ENCODE measurements around the gene KMT5C.

Gene KMT5C

DNA sequence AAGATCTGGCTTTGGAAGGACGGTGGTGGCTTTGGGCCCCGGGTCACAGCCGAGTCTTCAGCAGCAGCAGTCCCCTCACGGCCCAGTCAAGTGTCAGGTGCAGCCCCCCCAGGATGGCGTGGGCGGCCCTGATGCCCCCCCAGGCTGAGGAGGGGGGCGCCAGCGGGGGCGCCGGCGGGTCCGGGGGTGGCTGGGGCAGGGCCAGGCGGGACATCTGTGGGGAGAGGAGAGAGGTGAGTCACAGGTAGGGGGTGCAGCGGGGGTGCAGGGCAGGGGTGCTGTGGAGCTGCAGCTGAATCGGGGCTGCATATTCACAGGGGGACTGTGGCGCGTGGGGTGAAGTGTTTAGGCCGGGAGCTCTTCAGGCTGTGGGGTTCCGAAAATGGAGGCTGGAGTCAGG is 26.3 kb downstream of the KMT5C start:
- Histone ChIP-seq H3K36me3 (replicated peaks; ENCODE audit: low read depth, low read length) (no peaks in the 10 kb centered on the region), H3K9me3 (ENCODE audit: insufficient read depth, low read length) (no peaks in the 10 kb centered on the region), H3K9ac (ENCODE audit: low read length) (no peak overlapping the region), H3K4me1 (ENCODE audit: low read length) (no peaks in the 10 kb centered on the region), H3K4me3 (ENCODE audit: low read length) (no peak overlapping the region), H2AFZ (ENCODE audit: low read depth, low read length) (no peak overlapping the region), H3K27ac (ENCODE audit: low read length) (no peak overlapping the region), H3K4me2 (ENCODE audit: low read length) (no peak overlapping the region), H3K27me3 (ENCODE audit: low read depth, low read length) (0 out of 2 replicates have a peak, but pooled peaks cover 4% of the 10 kb centered on the region), H3K79me2 (ENCODE audit: low read length) (no peaks in the 10 kb centered on the region), H4K20me1 (ENCODE audit: insufficient read depth, low read length) (no peaks in the 10 kb centered on the region)
- TF ChIP-seq EZH2phosphoT487 (IDR thresholded peaks at IDR 0.05; ENCODE audit: low read depth), result no peak
- TF ChIP-seq, protein P1, sequence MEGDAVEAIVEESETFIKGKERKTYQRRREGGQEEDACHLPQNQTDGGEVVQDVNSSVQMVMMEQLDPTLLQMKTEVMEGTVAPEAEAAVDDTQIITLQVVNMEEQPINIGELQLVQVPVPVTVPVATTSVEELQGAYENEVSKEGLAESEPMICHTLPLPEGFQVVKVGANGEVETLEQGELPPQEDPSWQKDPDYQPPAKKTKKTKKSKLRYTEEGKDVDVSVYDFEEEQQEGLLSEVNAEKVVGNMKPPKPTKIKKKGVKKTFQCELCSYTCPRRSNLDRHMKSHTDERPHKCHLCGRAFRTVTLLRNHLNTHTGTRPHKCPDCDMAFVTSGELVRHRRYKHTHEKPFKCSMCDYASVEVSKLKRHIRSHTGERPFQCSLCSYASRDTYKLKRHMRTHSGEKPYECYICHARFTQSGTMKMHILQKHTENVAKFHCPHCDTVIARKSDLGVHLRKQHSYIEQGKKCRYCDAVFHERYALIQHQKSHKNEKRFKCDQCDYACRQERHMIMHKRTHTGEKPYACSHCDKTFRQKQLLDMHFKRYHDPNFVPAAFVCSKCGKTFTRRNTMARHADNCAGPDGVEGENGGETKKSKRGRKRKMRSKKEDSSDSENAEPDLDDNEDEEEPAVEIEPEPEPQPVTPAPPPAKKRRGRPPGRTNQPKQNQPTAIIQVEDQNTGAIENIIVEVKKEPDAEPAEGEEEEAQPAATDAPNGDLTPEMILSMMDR (IDR thresholded peaks at IDR 0.05; ENCODE audit: low read depth, low read length), result no peak

DNA sequence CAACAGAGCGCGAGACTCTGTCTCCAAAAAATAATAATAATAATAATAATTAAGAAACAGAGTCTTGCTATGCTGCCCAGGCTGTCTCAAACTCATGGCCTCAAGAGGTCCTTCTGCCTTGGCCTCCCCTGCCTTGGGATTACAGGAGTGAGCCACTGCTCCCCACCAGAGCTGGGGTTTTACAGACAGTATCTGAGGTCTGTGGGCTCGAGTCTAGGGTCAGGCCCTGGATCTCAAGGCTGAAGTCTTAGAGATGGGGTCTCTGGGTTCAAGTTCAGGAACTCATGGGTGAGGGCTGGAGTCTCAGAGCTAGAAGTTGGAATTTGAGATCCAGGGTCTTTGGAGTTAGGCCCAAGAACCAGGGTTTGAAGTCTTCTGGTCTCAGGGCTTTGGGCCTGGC is 27.1 kb downstream of the KMT5C start:
- H3K27me3 ChIP-seq (ENCODE audit: low read depth, low read length), result peaks cover 7% of the 10 kb centered on the region; the same call in 1 of the 2 replicates
- no peaks in the 10 kb centered on the region for H3K4me1 ChIP-seq (ENCODE audit: low read length)
- H3K79me2 ChIP-seq (ENCODE audit: low read length), result no peaks in the 10 kb centered on the region
- no peak for TF ChIP-seq EZH2phosphoT487 (IDR thresholded peaks at IDR 0.05; ENCODE audit: low read depth)
- TF ChIP-seq, protein P1 (IDR thresholded peaks at IDR 0.05; ENCODE audit: low read depth, low read length), result no peak
- H3K9me3 ChIP-seq (ENCODE audit: insufficient read depth, low read length), result no peaks in the 10 kb centered on the region
- no peak overlapping the region for H3K9ac ChIP-seq (ENCODE audit: low read length)
- H4K20me1 ChIP-seq (ENCODE audit: insufficient read depth, low read length), result no peaks in the 10 kb centered on the region
- no peak overlapping the region for H3K27ac ChIP-seq (ENCODE audit: low read length)
- no peak overlapping the region for H3K4me3 ChIP-seq (ENCODE audit: low read length)
- no peak overlapping the region for H2AFZ ChIP-seq (ENCODE audit: low read depth, low read length)
- no peaks in the 10 kb centered on the region for H3K36me3 ChIP-seq (replicated peaks; ENCODE audit: low read depth, low read length)
- no peak overlapping the region for H3K4me2 ChIP-seq (ENCODE audit: low read length)

DNA sequence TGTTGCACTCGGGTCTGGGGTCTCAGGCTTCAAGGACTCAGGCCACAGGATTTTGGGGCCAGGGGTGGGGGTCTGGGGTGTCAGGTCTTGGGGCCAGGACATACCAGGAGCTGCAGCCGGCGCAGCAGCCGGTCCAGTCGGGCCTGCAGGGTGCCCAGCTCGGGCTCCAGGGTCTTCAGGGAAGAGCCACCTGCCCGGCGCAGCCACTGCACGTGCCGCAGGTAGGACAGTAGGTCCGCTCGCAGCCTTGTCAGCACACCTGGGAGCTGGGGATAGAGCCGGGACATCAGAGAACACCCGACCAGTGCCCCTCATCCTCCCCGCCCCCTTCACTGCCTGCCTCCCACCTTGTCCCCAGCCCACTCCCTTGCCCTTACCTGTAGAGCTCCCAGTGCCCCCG is 28.4 kb downstream of the KMT5C start:
- no peak overlapping the region for H3K4me3 ChIP-seq (ENCODE audit: low read length)
- H3K4me2 ChIP-seq (ENCODE audit: low read length), result no peak overlapping the region
- H3K9me3 ChIP-seq (ENCODE audit: insufficient read depth, low read length), result no peaks in the 10 kb centered on the region
- H3K27ac ChIP-seq (ENCODE audit: low read length), result no peak overlapping the region
- no peaks in the 10 kb centered on the region for H3K36me3 ChIP-seq (replicated peaks; ENCODE audit: low read depth, low read length)
- H3K9ac ChIP-seq (ENCODE audit: low read length), result no peak overlapping the region
- H3K4me1 ChIP-seq (ENCODE audit: low read length), result 0 out of 2 replicates have a peak, but pooled peaks cover 2% of the 10 kb centered on the region
- no peak for TF ChIP-seq EZH2phosphoT487 (IDR thresholded peaks at IDR 0.05; ENCODE audit: low read depth)
- TF ChIP-seq, protein P1 (IDR thresholded peaks at IDR 0.05; ENCODE audit: low read depth, low read length), result no peak
- no peak overlapping the region for H2AFZ ChIP-seq (ENCODE audit: low read depth, low read length)
- peaks cover 12% of the 10 kb centered on the region; the same call in 1 of the 2 replicates for H3K27me3 ChIP-seq (ENCODE audit: low read depth, low read length)
- H3K79me2 ChIP-seq (ENCODE audit: low read length), result no peaks in the 10 kb centered on the region
- no peaks in the 10 kb centered on the region for H4K20me1 ChIP-seq (ENCODE audit: insufficient read depth, low read length)

DNA sequence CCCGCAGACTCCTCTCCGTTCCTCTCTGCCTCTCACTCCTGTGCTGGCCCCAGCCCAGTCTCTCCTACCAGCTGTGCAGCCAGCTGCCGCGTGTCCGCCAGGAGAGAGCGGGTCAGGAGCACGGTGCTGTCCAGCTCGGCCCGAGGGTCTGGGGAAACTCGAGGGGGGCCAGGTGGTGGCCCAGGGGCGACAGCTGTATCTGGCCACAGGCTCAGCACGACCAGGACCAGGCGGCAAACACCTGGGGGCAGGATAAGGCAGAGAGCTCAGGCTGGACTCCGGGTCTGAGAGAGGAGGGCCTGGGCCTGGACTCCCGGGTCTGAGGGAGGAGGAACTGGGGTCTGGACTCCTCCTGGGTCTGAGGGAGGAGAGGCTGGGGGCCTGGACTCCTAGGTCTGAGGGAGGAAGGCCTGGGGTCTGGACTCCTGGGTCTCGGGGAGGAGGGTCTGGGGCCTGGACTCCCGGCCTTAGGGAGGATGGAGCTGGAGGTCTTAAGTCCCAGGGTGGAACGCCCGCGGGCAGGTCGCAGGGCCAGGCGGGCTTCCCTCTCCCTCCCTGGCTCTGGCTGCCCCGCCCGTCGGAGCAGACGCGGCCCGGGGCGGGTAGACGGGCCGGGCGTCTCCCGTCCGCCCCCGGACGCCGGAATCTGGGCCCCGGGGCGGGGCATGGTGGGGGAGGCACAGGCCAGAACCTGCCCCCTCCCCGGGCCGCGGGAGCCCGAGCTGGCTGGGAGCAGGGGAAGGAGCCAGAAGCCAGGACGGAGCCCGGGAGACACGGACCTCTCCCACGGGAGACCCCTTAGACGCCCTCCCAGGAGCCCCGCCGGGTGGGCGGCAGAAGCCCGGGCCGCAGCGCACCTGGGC is 29.3 kb downstream of the KMT5C start:
- Histone ChIP-seq H3K9me3 (ENCODE audit: insufficient read depth, low read length) (no peaks in the 10 kb centered on the region), H3K27me3 (ENCODE audit: low read depth, low read length) (peaks cover 18% of the 10 kb centered on the region), H4K20me1 (ENCODE audit: insufficient read depth, low read length) (no peaks in the 10 kb centered on the region), H2AFZ (ENCODE audit: low read depth, low read length) (no peak overlapping the region), H3K36me3 (replicated peaks; ENCODE audit: low read depth, low read length) (no peaks in the 10 kb centered on the region), H3K79me2 (ENCODE audit: low read length) (no peaks in the 10 kb centered on the region), H3K4me2 (ENCODE audit: low read length) (no peak overlapping the region), H3K27ac (ENCODE audit: low read length) (no peak overlapping the region), H3K4me3 (ENCODE audit: low read length) (no peak overlapping the region), H3K4me1 (ENCODE audit: low read length) (peaks cover 6% of the 10 kb centered on the region; the same call in 1 of the 2 replicates), H3K9ac (ENCODE audit: low read length) (no peak overlapping the region)
- TF ChIP-seq, protein P1 (IDR thresholded peaks at IDR 0.05; ENCODE audit: low read depth, low read length), result no peak
- TF ChIP-seq EZH2phosphoT487 (IDR thresholded peaks at IDR 0.05; ENCODE audit: low read depth), result no peak

Data from OCI-LY3 (cell line).